22Rv1 (cell line): ENCODE data around the gene NRN1.
A peak's percentile ranks its signal among the peaks of the same experiment; 100 is the strongest.

Experiments
- H3K27ac ChIP-seq: fragments of 450-650 bp; 2 replicates; pipeline ENCODE4 v1.5.1; 2017
- CTCF ChIP-seq: fragments of 450-650 bp; IDR thresholded peaks from 2 replicates; pipeline ENCODE4 v1.5.1; 2017; ENCODE audit warnings: mild to moderate bottlenecking
- ZFX ChIP-seq: fragments of 450-650 bp; IDR thresholded peaks from 2 replicates; pipeline ENCODE4 v1.6.1; 2017; ENCODE audit warnings: antibody characterized with exemption, borderline replicate concordance

The NRN1 gene

GRCh38 chr6:5967594-5967993 lies 39.1 kb downstream of the NRN1 start:
- no peak overlapping the region for H3K27ac ChIP-seq
- TF ChIP-seq ZFX (no peak), CTCF (no peak)

GRCh38 chr6:5962794-5963193 lies 43.9 kb downstream of the NRN1 start:
- TF ChIP-seq CTCF = no peak
- no peak for TF ChIP-seq ZFX
- H3K27ac ChIP-seq = no peak overlapping the region

- no peak for TF ChIP-seq CTCF
- no peak for TF ChIP-seq ZFX
- no peak overlapping the region for H3K27ac ChIP-seq
Measured at GRCh38 chr6:5961836-5962235, 44.9 kb downstream of the NRN1 start.

GRCh38 chr6:5960456-5960855 lies 46.3 kb downstream of the NRN1 start:
- TF ChIP-seq CTCF = no peak
- TF ChIP-seq ZFX = no peak
- H3K27ac ChIP-seq = no peak overlapping the region

- TF ChIP-seq ZFX (no peak), CTCF (no peak)
Measured at GRCh38 chr6:5958921-5959320, 47.8 kb downstream of the NRN1 start.

GRCh38 chr6:5956939-5957338 lies 49.8 kb downstream of the NRN1 start:
- H3K27ac ChIP-seq = no peak overlapping the region
- TF ChIP-seq ZFX = no peak
- TF ChIP-seq CTCF = no peak

More at GRCh38 chr6:5958921-5959320, 47.8 kb downstream of the NRN1 start:
- H3K27ac ChIP-seq = no peak overlapping the region

GRCh38 chr6:5950361-5950785 lies 56.4 kb downstream of the NRN1 start:
- no peak overlapping the region for H3K27ac ChIP-seq
- no peak for TF ChIP-seq ZFX
- TF ChIP-seq CTCF = peak; percentile 75
